K562 (cell line): ENCODE measurements around the gene UBR4. TPM values are rescaled to one million over a fixed set of nuclear protein-coding genes. Genes with fewer than 3 reads are reported as not detected.

ENCODE experiments used
- ATAC-seq: fragments of 200-7000 bp; cut with Tn5 transposase; 3 replicates; pipeline ENCODE4 v1.9.1; 2020; ENCODE audit warnings: moderate library complexity
- BruUV-seq: library from RNA; stranded (reverse); fragments of 400-500 nt; replicated peaks from 2 replicates; lab custom pipeline; 2021; lab: Mats Ljungman, UMichigan
- CTCF ChIA-PET: fragments of 300-600 bp; formaldehyde crosslinking; extraction: SDS; loops from one replicate; lab custom pipeline; 2021; ENCODE audit warnings: low intra/inter-chr PET ratio; lab: Yijun Ruan, JAX
- POLR2A ChIA-PET: fragments of 300-600, 350-650 bp; sonication (Branson Sonifier 250); formaldehyde crosslinking; extraction: SDS; loops from one replicate; lab custom pipeline; 2021; ENCODE audit warnings: antibody characterized with exemption, inconsistent platforms; lab: Yijun Ruan, JAX
- DNase-seq, 4 experiments: peaks; one replicate each; pipeline versions ENCODE4 v3.0.0 to v3.0.0-alpha.2; 2011 to 2018; ENCODE audit warnings: low spot score in 3 of 4, mixed read lengths in 3 of 4; ENCODE audit errors: extremely low read depth in 1 of 4
- FAIRE-seq: peaks from 2 replicates; lab custom pipeline; 2011; peaks lifted over from hg19 to GRCh38; lab: Jason Lieb, UNC
- H2AFZ ChIP-seq: 2 replicates; pipeline ENCODE4 v1.6.0; 2011; ENCODE audit warnings: low read depth, low read length, control low read depth, inconsistent platforms
- H3K27ac ChIP-seq: fragments of 200-600 bp; 3 replicates; pipeline ENCODE4 v1.8.0; 2011; ENCODE audit warnings: low read depth, mild to moderate bottlenecking, control low read depth, inconsistent platforms, low read length, moderate library complexity, mixed read lengths; ENCODE audit errors: extremely low read depth
- H3K27me3 ChIP-seq, 2 experiments: fragments of 300-600 bp in 1 of 2; 2 replicates in 1 of 2; 3 replicates in 1 of 2; pipeline versions ENCODE4 v1.6.0 to v1.8.0; 2011; ENCODE audit warnings: inconsistent platforms in 2 of 2, low read length in 2 of 2, mild to moderate bottlenecking in 1 of 2, mixed read lengths in 1 of 2, moderate library complexity in 1 of 2; ENCODE audit not compliant: control insufficient read depth in 2 of 2, insufficient read depth in 2 of 2
- H3K36me3 ChIP-seq: fragments of 300-600 bp; 3 replicates; pipeline ENCODE4 v1.8.0; 2011; ENCODE audit warnings: mild to moderate bottlenecking, low read length, inconsistent platforms; ENCODE audit not compliant: control insufficient read depth, insufficient read depth
- H3K4me1 ChIP-seq, 2 experiments: fragments of 200-600 bp in 1 of 2; replicated peaks in 1 of 2; 2 replicates in 1 of 2; 3 replicates in 1 of 2; pipeline versions ENCODE4 v1.5.1 to v1.8.0; 2011; ENCODE audit warnings: inconsistent platforms in 2 of 2, low read length in 2 of 2, mild to moderate bottlenecking in 1 of 2, mixed read lengths in 1 of 2, moderate library complexity in 1 of 2; ENCODE audit not compliant: control insufficient read depth in 2 of 2, insufficient read depth in 2 of 2
- H3K4me2 ChIP-seq: 2 replicates; pipeline ENCODE4 v1.6.1; 2011; ENCODE audit warnings: low read length, control low read depth, inconsistent platforms, mixed read lengths; ENCODE audit not compliant: insufficient read depth
- H3K4me3 ChIP-seq: fragments of 200-600 bp; sonication (generic), shearing (Covaris generic); 2 replicates; pipeline ENCODE4 v1.5.1; 2016; ENCODE audit warnings: control low read depth, inconsistent platforms
- H3K79me2 ChIP-seq: fragments of 200-600 bp; 3 replicates; pipeline ENCODE4 v1.8.0; 2011; ENCODE audit warnings: low read length, inconsistent platforms; ENCODE audit not compliant: control insufficient read depth, insufficient read depth
- H3K9ac ChIP-seq, 2 experiments: 2 replicates each; pipeline versions ENCODE4 v1.6.0 to v1.6.1; 2011; ENCODE audit warnings: low read depth in 2 of 2, low read length in 2 of 2, control low read depth in 1 of 2, inconsistent platforms in 1 of 2, mild to moderate bottlenecking in 1 of 2, mixed read lengths in 1 of 2; ENCODE audit not compliant: insufficient read depth in 1 of 2
- H3K9me1 ChIP-seq: one replicate; pipeline ENCODE4 v1.6.0; 2011; ENCODE audit warnings: inconsistent platforms, mild to moderate bottlenecking, low read length, moderate library complexity; ENCODE audit not compliant: control insufficient read depth, insufficient read depth
- H3K9me3 ChIP-seq: replicated peaks from 2 replicates; pipeline ENCODE4 v1.5.1; 2011; ENCODE audit warnings: low read depth, low read length, inconsistent platforms; ENCODE audit not compliant: control insufficient read depth, insufficient read depth
- H4K20me1 ChIP-seq: replicated peaks from 2 replicates; pipeline ENCODE4 v1.6.1; 2011; ENCODE audit warnings: low read length, inconsistent platforms, mixed read lengths; ENCODE audit not compliant: control insufficient read depth, insufficient read depth
- GABPB2 ChIP-seq: fragments of 250-450 bp; sonication (Bioruptor Pico); conservative IDR thresholded peaks from 2 replicates; pipeline ENCODE4 v1.5.1; 2021; ENCODE audit warnings: mild to moderate bottlenecking
- HLTF ChIP-seq: fragments of 450-650 bp; IDR thresholded peaks from 2 replicates; pipeline ENCODE4 v1.6.1; 2016
- MEF2D ChIP-seq: conservative IDR thresholded peaks from 2 replicates; pipeline ENCODE4 v1.6.1; 2016; ENCODE audit warnings: low read depth, missing genetic modification characterization, missing compliant biosample characterization
- NR0B1 ChIP-seq: fragments of 450-650 bp; IDR thresholded peaks from one replicate; pipeline ENCODE4 v1.6.1; 2018; ENCODE audit warnings: mild to moderate bottlenecking, moderate library complexity; ENCODE audit not compliant: partially characterized antibody
- NR4A1 ChIP-seq, 2 experiments: fragments of 250-450 bp in 1 of 2; fragments of 450-650 bp in 1 of 2; sonication (Bioruptor Pico) in 1 of 2; IDR thresholded peaks; 2 replicates each; pipeline versions ENCODE4 v1.4.0 to v1.6.1; 2016 to 2020; ENCODE audit warnings: mild to moderate bottlenecking in 2 of 2, missing compliant biosample characterization in 1 of 2, missing genetic modification characterization in 1 of 2, moderate library complexity in 1 of 2
- PHB2 ChIP-seq: fragments of 450-650 bp; IDR thresholded peaks from 2 replicates; pipeline ENCODE4 v1.6.1; 2017; ENCODE audit warnings: low read depth
- RUNX1 ChIP-seq: sonication (generic); IDR thresholded peaks from 2 replicates; pipeline ENCODE4 v1.6.1; 2016; ENCODE audit warnings: antibody characterized with exemption, low read depth
- TAF15 ChIP-seq: fragments of 200-400 bp; formaldehyde crosslinking; IDR thresholded peaks from 2 replicates; pipeline ENCODE4 v1.6.1; 2017; ENCODE audit warnings: mild to moderate bottlenecking, low read depth, low read length, moderate library complexity
- TRIM24 ChIP-seq, 2 experiments: fragments of 450-650 bp; IDR thresholded peaks; 2 replicates each; pipeline ENCODE4 v1.6.1; 2016
- ZBTB17 ChIP-seq: fragments of 450-650 bp; formaldehyde crosslinking; IDR thresholded peaks from 2 replicates; pipeline ENCODE4 v1.4.0; 2020; ENCODE audit warnings: mild to moderate bottlenecking
- ZNF12 ChIP-seq: sonication (generic); formaldehyde crosslinking; IDR thresholded peaks from 2 replicates; pipeline ENCODE4 v1.4.0; 2020; ENCODE audit warnings: mild to moderate bottlenecking, missing genetic modification reagents
- ZNF217 ChIP-seq: sonication (generic); formaldehyde crosslinking; IDR thresholded peaks from 2 replicates; pipeline ENCODE4 v1.8.0; 2022; ENCODE audit warnings: mild to moderate bottlenecking, missing genetic modification reagents
- ZNF436 ChIP-seq: fragments of 250-450, 450-650 bp; sonication (Bioruptor Pico); formaldehyde crosslinking; IDR thresholded peaks from 2 replicates; pipeline ENCODE4 v1.7.0; 2020; ENCODE audit warnings: mild to moderate bottlenecking
- ZNF785 ChIP-seq: fragments of 250-450 bp; sonication (Bioruptor Pico); IDR thresholded peaks from 2 replicates; pipeline ENCODE4 v1.4.0; 2020; ENCODE audit warnings: mild to moderate bottlenecking
- ZZZ3 ChIP-seq: fragments of 450-650 bp; IDR thresholded peaks from 2 replicates; pipeline ENCODE4 v1.6.1; 2016; ENCODE audit warnings: antibody characterized with exemption, mild to moderate bottlenecking, moderate library complexity
- WGBS: fragments of 100-300 bp; shearing (Covaris generic); methylation state at CpG from one replicate; pipeline ENCODE4 v1.1.6; 2016; ENCODE audit warnings: low coverage, mixed read lengths; ENCODE audit not compliant: insufficient coverage; ENCODE audit errors: missing lambda C conversion rate; 5-methylcytosine and 5-hydroxymethylcytosine counted together
- in situ Hi-C: fragments of 300-500 bp; cut with MboI; formaldehyde crosslinking; loops from 4 replicates; pipeline ENCODE4 v1.15.0; 2018; ENCODE audit warnings: inconsistent platforms, mixed read lengths
- intact Hi-C: fragments of 100-400 bp; cut with micrococcal nuclease; formaldehyde crosslinking; loops from 2 replicates; pipeline ENCODE4 v1.14.2; 2022
- polyA plus RNA-seq, 8 experiments: library from polyadenylated mRNA; depleted of rRNA in 4 of 8; stranded (reverse) in 5 of 8; unstranded in 3 of 8; fragments of >200 nt; fragmentation: Nextera tagmentation in 2 of 8; fragmentation: Illumina TruSeq in 1 of 8; extraction: Ambion mirVana in 2 of 8; extraction: Trizol in 1 of 8; gene quantifications; 2 replicates each; pipeline versions ENCODE4 v1.2.1 to v1.2.3, GENCODE V29; 2011 to 2014; ENCODE audit warnings: inconsistent platforms in 1 of 8, missing spikeins in 1 of 8
- total RNA-seq, 7 experiments: library from RNA; depleted of rRNA in 6 of 7; stranded (reverse); fragments of >200 nt in 6 of 7; fragmentation: Illumina TruSeq in 2 of 7; extraction: Trizol in 2 of 7; gene quantifications; 2 replicates each; pipeline versions ENCODE4 v1.2.1 to v1.2.3, GENCODE V29; 2011 to 2021; ENCODE audit warnings: low replicate concordance in 1 of 7
- TF ChIP-seq, protein P1 (sequence below): fragments of 250-450 bp; sonication (Bioruptor Pico); IDR thresholded peaks from 2 replicates; pipeline ENCODE4 v1.4.0; 2020
- TF ChIP-seq, protein P2 (sequence below), 2 experiments: fragments of 450-650 bp in 1 of 2; sonication (generic) in 1 of 2; formaldehyde crosslinking in 1 of 2; IDR thresholded peaks in 1 of 2; conservative IDR thresholded peaks in 1 of 2; 2 replicates each; pipeline versions ENCODE4 v1.6.1 to v1.8.1; 2016 to 2023; ENCODE audit warnings: mild to moderate bottlenecking in 2 of 2, moderate library complexity in 2 of 2, inconsistent platforms in 1 of 2, missing genetic modification reagents in 1 of 2

Gene UBR4
- total and polyA plus RNA-seq, 9 of the 15 experiments (the other 6 are each of a cell fraction or from before 2014, with no cell fraction given), result 55.4 to 277 (median 123) TPM

- Histone ChIP-seq H4K20me1 (no peaks in the 10 kb centered on the region), H2AFZ (no peak overlapping the region), H3K27me3 (no peaks in the 10 kb centered on the region), H3K79me2 (no peaks in the 10 kb centered on the region), H3K4me3 (no peak overlapping the region), H3K27ac (no peak overlapping the region), H3K4me2 (no peak overlapping the region), H3K9me1 (no peaks in the 10 kb centered on the region), H3K9ac (no peak overlapping the region), H3K36me3 (peaks cover 99% of the 10 kb centered on the region), H3K4me1 (peaks cover 0 to 3% of the 10 kb centered on the region in 2 experiments; a peak in 2 of 5 replicates), H3K9me3 (no peaks in the 10 kb centered on the region)
- WGBS, result 98% methylated on average over 3 of the region's 3 CpGs
- intact Hi-C loops (no loop called here), in situ Hi-C loops (no loop called here)
- FAIRE-seq, result no peak
- ChIA-PET POLR2A (interaction anchor here (0.9 to 2.7 kb wide), 6 partner anchors 10 to 54 kb away, joined by 3 to 11 read pairs (median 6); no protein-coding TSS in a partner anchor), CTCF (no interaction called here)
- BruUV-seq, result no TSS peak
- DNase-seq, result no peak
- no peak for ATAC-seq
- TF ChIP-seq, protein P1, sequence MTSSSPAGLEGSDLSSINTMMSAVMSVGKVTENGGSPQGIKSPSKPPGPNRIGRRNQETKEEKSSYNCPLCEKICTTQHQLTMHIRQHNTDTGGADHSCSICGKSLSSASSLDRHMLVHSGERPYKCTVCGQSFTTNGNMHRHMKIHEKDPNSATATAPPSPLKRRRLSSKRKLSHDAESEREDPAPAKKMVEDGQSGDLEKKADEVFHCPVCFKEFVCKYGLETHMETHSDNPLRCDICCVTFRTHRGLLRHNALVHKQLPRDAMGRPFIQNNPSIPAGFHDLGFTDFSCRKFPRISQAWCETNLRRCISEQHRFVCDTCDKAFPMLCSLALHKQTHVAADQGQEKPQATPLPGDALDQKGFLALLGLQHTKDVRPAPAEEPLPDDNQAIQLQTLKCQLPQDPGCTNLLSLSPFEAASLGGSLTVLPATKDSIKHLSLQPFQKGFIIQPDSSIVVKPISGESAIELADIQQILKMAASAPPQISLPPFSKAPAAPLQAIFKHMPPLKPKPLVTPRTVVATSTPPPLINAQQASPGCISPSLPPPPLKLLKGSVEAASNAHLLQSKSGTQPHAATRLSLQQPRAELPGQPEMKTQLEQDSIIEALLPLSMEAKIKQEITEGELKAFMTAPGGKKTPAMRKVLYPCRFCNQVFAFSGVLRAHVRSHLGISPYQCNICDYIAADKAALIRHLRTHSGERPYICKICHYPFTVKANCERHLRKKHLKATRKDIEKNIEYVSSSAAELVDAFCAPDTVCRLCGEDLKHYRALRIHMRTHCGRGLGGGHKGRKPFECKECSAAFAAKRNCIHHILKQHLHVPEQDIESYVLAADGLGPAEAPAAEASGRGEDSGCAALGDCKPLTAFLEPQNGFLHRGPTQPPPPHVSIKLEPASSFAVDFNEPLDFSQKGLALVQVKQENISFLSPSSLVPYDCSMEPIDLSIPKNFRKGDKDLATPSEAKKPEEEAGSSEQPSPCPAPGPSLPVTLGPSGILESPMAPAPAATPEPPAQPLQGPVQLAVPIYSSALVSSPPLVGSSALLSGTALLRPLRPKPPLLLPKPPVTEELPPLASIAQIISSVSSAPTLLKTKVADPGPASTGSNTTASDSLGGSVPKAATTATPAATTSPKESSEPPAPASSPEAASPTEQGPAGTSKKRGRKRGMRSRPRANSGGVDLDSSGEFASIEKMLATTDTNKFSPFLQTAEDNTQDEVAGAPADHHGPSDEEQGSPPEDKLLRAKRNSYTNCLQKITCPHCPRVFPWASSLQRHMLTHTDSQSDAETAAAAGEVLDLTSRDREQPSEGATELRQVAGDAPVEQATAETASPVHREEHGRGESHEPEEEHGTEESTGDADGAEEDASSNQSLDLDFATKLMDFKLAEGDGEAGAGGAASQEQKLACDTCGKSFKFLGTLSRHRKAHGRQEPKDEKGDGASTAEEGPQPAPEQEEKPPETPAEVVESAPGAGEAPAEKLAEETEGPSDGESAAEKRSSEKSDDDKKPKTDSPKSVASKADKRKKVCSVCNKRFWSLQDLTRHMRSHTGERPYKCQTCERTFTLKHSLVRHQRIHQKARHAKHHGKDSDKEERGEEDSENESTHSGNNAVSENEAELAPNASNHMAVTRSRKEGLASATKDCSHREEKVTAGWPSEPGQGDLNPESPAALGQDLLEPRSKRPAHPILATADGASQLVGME (CRISPR knock-in tag), result no peak
- TF ChIP-seq, protein P2, sequence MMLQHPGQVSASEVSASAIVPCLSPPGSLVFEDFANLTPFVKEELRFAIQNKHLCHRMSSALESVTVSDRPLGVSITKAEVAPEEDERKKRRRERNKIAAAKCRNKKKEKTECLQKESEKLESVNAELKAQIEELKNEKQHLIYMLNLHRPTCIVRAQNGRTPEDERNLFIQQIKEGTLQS (IDR thresholded peaks at IDR 0.05), result no peak
- TF ChIP-seq, protein P2 (CRISPR knock-in tag; conservative IDR thresholded peaks at IDR 0.05), result no peak
- TF ChIP-seq ZZZ3 (no peak), ZNF436 (no peak), TAF15 (no peak), PHB2 (no peak), ZNF12 (CRISPR knock-in tag) (no peak), MEF2D (tag) (no peak), GABPB2 (no peak), ZNF217 (CRISPR knock-in tag) (no peak), NR4A1 (CRISPR knock-in tag; IDR thresholded peaks at IDR 0.05) (no peak), NR4A1 (tag; IDR thresholded peaks at IDR 0.05) (no peak), TRIM24 (IDR thresholded peaks at IDR 0.05) (no peak), RUNX1 (no peak), ZNF785 (CRISPR knock-in tag) (no peak), HLTF (no peak), ZBTB17 (CRISPR knock-in tag) (no peak), NR0B1 (no peak)
Measured at GRCh38 chr1:19165501-19165900, 44.6 kb downstream of the UBR4 start.
